Measurements from ENCODE around the gene PMPCB.
A peak's percentile ranks its signal among the peaks of the same experiment; 100 is the strongest.

Gene PMPCB

DNA sequence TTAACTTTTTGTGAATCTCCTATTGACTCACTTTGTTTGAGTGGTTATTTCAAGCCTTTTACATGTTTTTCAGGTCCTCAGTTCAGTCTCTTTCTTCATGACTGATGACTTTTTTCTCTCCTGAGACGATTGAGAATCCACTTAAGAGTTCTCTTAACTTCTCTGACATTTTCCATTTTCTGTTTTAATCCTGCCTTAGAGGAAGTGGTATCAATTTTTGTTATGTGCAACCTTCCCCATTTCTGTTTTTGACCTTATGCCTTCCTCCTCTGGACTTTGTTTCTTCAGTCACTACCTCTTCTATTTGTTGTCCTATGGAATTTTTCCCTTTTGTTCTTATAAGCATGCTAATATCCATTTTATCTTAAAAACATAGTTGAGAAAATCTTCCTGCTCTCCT is 52.6 kb downstream of the PMPCB start:
- Histone ChIP-seq H3K36me3 (ENCODE audit: control insufficient read depth, insufficient read depth, low read length) (peaks cover 36% of the 10 kb centered on the region), H3K27ac (ENCODE audit: low read depth, low read length) (no peak overlapping the region), H3K9ac (ENCODE audit: low read length) (no peak overlapping the region), H3K9me3 (ENCODE audit: control insufficient read depth, insufficient read depth, low read depth, low read length) (no peaks in the 10 kb centered on the region), H3K4me3 (ENCODE audit: low read depth, low read length) (0 out of 2 replicates have a peak overlapping the region, but pooled peaks have one; percentile 21), H3K4me1 (ENCODE audit: control insufficient read depth, insufficient read depth, low read length) (peaks cover 7% of the 10 kb centered on the region; the same call in 1 of the 2 replicates), H3K27me3 (ENCODE audit: control insufficient read depth, insufficient read depth, low read length) (no peaks in the 10 kb centered on the region)

All from HUES6 (cell line).